ENCODE measurements around the gene CRCP.

Gene CRCP

DNA sequence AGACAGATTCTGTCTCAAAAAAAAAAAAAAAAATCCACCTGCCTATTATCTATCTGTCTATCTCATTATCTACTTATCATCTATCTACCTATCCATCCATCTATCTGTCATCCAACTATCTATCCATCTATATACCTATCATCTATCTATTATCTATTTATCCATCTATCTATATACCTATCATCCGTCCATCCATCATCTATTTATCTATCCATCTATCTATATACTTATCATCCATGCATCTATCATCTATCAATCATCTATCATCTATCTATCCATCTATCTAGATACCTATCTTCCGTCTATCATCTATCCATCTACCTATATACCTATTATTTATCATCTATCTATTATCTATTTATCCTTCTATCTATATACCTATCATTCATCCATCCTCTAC lies 74.0 kb downstream of the CRCP start:
- peaks cover 7 to 14% (median 12%) of the 10 kb centered on the region in 10 experiments; a peak in 15 of 20 replicates for H3K4me1 ChIP-seq
- no peak overlapping the region for H3K27ac ChIP-seq
- 0 out of 22 replicates have a peak, but pooled peaks cover 0 to 4% (median 0%) of the 10 kb centered on the region in 11 experiments for H3K36me3 ChIP-seq
- no peak overlapping the region for H3K4me3 ChIP-seq
- H4K20me1 ChIP-seq = no peaks in the 10 kb centered on the region
- TF ChIP-seq Cebpa-rat (IDR thresholded peaks at IDR 0.05) = no peak
- H3K27me3 ChIP-seq = no peaks in the 10 kb centered on the region
- H3K9me3 ChIP-seq (replicated peaks in 1 of 11) = peaks cover 11 to 24% (median 17%) of the 10 kb centered on the region in 11 experiments
- H3K9ac ChIP-seq = no peak overlapping the region
- no peak overlapping the region for H3K4me2 ChIP-seq

DNA sequence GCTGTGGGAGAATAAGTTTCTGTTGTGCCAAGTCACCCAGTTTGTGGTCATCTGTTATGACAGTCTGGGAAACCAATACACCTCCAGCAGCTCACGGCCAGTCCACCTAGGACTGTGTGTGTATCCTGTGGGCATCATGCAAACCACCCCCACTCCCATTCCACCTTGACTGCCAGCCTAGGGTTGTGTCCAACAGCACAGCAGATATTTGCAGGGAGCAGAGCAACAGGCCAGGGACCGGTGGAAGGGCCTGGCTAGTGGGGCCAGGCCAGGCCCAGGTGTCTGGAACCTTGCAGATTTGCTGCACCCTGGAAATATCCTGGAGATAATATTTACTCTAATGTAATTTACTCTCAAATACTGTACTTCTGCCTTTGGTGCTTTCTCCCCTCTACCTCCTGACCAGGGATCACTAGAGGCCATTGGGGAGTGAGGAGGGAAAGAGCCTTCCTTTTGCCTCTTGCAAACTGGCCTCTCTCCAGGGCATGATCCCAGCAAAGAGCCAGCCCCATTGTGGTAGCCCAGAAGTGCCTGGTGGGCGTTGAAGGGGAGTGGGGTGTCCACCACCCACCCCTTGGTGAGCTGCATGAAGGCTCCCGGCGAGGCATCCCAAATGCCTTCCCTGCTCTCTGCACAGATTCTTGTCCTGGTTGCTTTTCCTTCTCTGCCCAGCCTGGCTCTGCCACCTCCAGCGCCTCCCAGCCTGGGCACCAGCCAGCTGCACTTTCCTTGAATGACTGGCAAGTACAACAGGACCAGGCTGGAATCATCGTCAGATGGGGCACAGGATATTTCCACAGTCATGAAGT lies 75.3 kb downstream of the CRCP start:
- no peak overlapping the region for H3K9ac ChIP-seq
- no peaks in the 10 kb centered on the region for H4K20me1 ChIP-seq
- TF ChIP-seq Cebpa-rat (IDR thresholded peaks at IDR 0.05) = no peak
- no peak overlapping the region for H3K4me3 ChIP-seq
- H3K4me1 ChIP-seq = peaks cover 0 to 14% (median 3%) of the 10 kb centered on the region in 10 experiments; a peak in 14 of 20 replicates
- H3K4me2 ChIP-seq = no peak overlapping the region
- H3K36me3 ChIP-seq = 0 out of 22 replicates have a peak, but pooled peaks cover 0 to 4% (median 0%) of the 10 kb centered on the region in 11 experiments
- H3K9me3 ChIP-seq (replicated peaks in 1 of 11) = peaks cover 11 to 23% (median 17%) of the 10 kb centered on the region in 11 experiments
- H3K27me3 ChIP-seq = no peaks in the 10 kb centered on the region
- H3K27ac ChIP-seq = no peak overlapping the region

- no peak for TF ChIP-seq Cebpa-rat (IDR thresholded peaks at IDR 0.05)
- Histone ChIP-seq H3K4me2 (no peak overlapping the region), H3K9ac (no peak overlapping the region), H3K4me1 (peaks cover 0 to 14% (median 0%) of the 10 kb centered on the region in 10 experiments; a peak in 2 of 20 replicates), H3K27me3 (no peaks in the 10 kb centered on the region), H3K36me3 (0 out of 22 replicates have a peak, but pooled peaks cover 0 to 4% (median 0%) of the 10 kb centered on the region in 11 experiments), H4K20me1 (no peaks in the 10 kb centered on the region), H3K4me3 (no peak overlapping the region), H3K27ac (no peak overlapping the region), H3K9me3 (replicated peaks in 1 of 11) (peaks cover 8 to 17% (median 13%) of the 10 kb centered on the region in 11 experiments)
Measured at GRCh38 chr7:66190504-66190857, 75.8 kb downstream of the CRCP start.

GRCh38 chr7:66193146-66193725 lies 78.6 kb downstream of the CRCP start:
- no peak overlapping the region for H3K4me3 ChIP-seq
- TF ChIP-seq Cebpa-rat (IDR thresholded peaks at IDR 0.05) = no peak
- H3K9ac ChIP-seq = no peak overlapping the region
- no peaks in the 10 kb centered on the region for H3K36me3 ChIP-seq
- no peaks in the 10 kb centered on the region for H4K20me1 ChIP-seq
- no peak overlapping the region for H3K4me2 ChIP-seq
- H3K9me3 ChIP-seq (replicated peaks in 1 of 11) = peaks cover 0 to 3% (median 0%) of the 10 kb centered on the region in 11 experiments; a peak in 2 of 22 replicates
- no peaks in the 10 kb centered on the region for H3K27me3 ChIP-seq
- H3K27ac ChIP-seq = no peak overlapping the region
- no peaks in the 10 kb centered on the region for H3K4me1 ChIP-seq

GRCh38 chr7:66198469-66198868 lies 83.8 kb downstream of the CRCP start:
- TF ChIP-seq Cebpa-rat (IDR thresholded peaks at IDR 0.05) = no peak
- no peak overlapping the region for H3K4me2 ChIP-seq
- H3K27me3 ChIP-seq = no peaks in the 10 kb centered on the region
- peaks cover 0 to 3% (median 0%) of the 10 kb centered on the region in 11 experiments; a peak in 1 of 22 replicates for H3K9me3 ChIP-seq (replicated peaks in 1 of 11)
- H3K9ac ChIP-seq = no peak overlapping the region
- no peaks in the 10 kb centered on the region for H3K36me3 ChIP-seq
- H3K4me1 ChIP-seq = no peaks in the 10 kb centered on the region
- no peak overlapping the region for H3K27ac ChIP-seq
- H4K20me1 ChIP-seq = no peaks in the 10 kb centered on the region
- no peak overlapping the region for H3K4me3 ChIP-seq

DNA sequence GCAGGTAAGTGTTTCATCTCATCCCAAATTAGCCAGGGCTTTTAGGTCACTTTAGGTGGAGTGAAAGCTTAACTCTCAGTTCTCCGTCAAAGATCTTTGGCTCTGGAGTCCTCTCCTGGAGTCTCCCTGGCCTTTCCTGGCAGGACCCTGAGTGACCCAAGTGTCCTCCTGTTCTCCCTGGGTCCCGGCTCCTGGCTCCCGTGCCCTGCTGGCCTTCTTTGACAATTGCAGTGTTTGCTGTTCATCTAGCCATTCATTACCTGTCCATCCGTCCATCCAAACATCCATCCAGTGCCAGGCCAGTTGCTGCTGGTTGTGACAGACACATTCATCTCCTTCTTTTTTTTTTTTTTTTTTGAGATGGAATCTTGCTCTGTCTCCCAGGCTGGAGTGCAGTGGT lies 84.3 kb downstream of the CRCP start:
- H3K27ac ChIP-seq = no peak overlapping the region
- H3K4me2 ChIP-seq = no peak overlapping the region
- no peak overlapping the region for H3K9ac ChIP-seq
- no peaks in the 10 kb centered on the region for H3K27me3 ChIP-seq
- peaks cover 0 to 1% (median 0%) of the 10 kb centered on the region in 11 experiments; a peak in 1 of 22 replicates for H3K9me3 ChIP-seq (replicated peaks in 1 of 11)
- no peaks in the 10 kb centered on the region for H3K4me1 ChIP-seq
- no peak overlapping the region for H3K4me3 ChIP-seq
- TF ChIP-seq Cebpa-rat (IDR thresholded peaks at IDR 0.05) = no peak
- H3K36me3 ChIP-seq = no peaks in the 10 kb centered on the region
- H4K20me1 ChIP-seq = no peaks in the 10 kb centered on the region

DNA sequence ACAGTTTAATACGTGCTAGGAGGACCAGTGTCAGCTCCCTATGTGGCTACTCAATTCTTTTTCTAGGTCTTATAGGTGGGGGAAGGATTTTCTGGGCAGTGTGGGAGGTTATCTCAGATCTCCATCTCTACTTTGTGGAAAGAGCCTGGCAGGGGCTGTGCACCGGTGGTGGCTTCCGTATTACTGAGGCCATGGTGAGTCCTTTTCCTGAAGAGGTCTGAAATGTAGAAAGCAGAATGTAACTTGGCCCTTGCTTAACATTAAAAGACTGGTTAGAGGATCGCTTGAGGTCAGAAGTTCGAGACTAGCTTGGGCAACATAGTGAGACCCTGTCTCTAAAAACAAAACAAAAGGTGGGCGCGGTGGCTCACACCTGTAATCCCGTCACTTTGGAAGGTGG lies 87.8 kb downstream of the CRCP start:
- Histone ChIP-seq H3K9me3 (replicated peaks in 1 of 11) (no peaks in the 10 kb centered on the region), H4K20me1 (peaks cover 0 to 13% (median 0%) of the 10 kb centered on the region in 11 experiments; a peak in 4 of 22 replicates), H3K27me3 (no peaks in the 10 kb centered on the region), H3K27ac (no peak overlapping the region), H3K4me1 (peaks cover 17 to 26% (median 22%) of the 10 kb centered on the region in 10 experiments), H3K4me2 (no peak overlapping the region), H3K9ac (no peak overlapping the region), H3K4me3 (no peak overlapping the region), H3K36me3 (no peaks in the 10 kb centered on the region)
- TF ChIP-seq Cebpa-rat (IDR thresholded peaks at IDR 0.05) = no peak

Measured in BLaER1 treated with 17β-estradiol and CSF1 and Interleukin-3, amounts not matched to agents 10 nM and 100 nM (cell line).